Measurements from ENCODE around the gene STRADB.
"Not testable (repeated sequence)": the region's sequence is repeated elsewhere in the genome, so short reads cannot be mapped to it uniquely, and the experiment has no call there.

STRADB gene

GRCh38 chr2:201430839-201431238 is 20.7 kb upstream of the STRADB start:
- no peak for DNase-seq

- DNase-seq = no peak
Measured at GRCh38 chr2:201432038-201432620, 19.4 kb upstream of the STRADB start.

GRCh38 chr2:201432621-201433393 is 18.7 kb upstream of the STRADB start:
- no peak for DNase-seq

- no peak for DNase-seq
Measured at GRCh38 chr2:201433394-201433995, 18.0 kb upstream of the STRADB start.

GRCh38 chr2:201436141-201436540 is 15.4 kb upstream of the STRADB start:
- no peak for DNase-seq

- DNase-seq = not testable (repeated sequence)
Measured at GRCh38 chr2:201439336-201439922, 12.1 kb upstream of the STRADB start.

GRCh38 chr2:201440182-201440581 is 11.4 kb upstream of the STRADB start:
- peak; percentile 19 for DNase-seq

GRCh38 chr2:201441409-201441808 is 10.1 kb upstream of the STRADB start:
- no peak for DNase-seq

- DNase-seq = no peak
Measured at GRCh38 chr2:201444746-201445465, 6.6 kb upstream of the STRADB start.

- no peak for DNase-seq
Measured at GRCh38 chr2:201447086-201447485, 4.5 kb upstream of the STRADB start.

- DNase-seq = no peak
Measured at GRCh38 chr2:201448061-201448460, 3.5 kb upstream of the STRADB start.

- no peak for DNase-seq
Measured at GRCh38 chr2:201448701-201449100, 2.8 kb upstream of the STRADB start.

- DNase-seq = peak; percentile 49
Measured at GRCh38 chr2:201450954-201451291, 617 bp upstream of the STRADB start.

- no peak for DNase-seq
Measured at GRCh38 chr2:201452058-201452921, 750 bp downstream of the STRADB start.

GRCh38 chr2:201452922-201453643 is 1.5 kb downstream of the STRADB start:
- DNase-seq = no peak

- no peak for DNase-seq
Measured at GRCh38 chr2:201458381-201458780, 6.8 kb downstream of the STRADB start.

- no peak for DNase-seq
Measured at GRCh38 chr2:201460532-201460931, 9.0 kb downstream of the STRADB start.

- no peak for DNase-seq
Measured at GRCh38 chr2:201464547-201464946, 13.0 kb downstream of the STRADB start.

- DNase-seq = no peak
Measured at GRCh38 chr2:201465524-201465971, 14.0 kb downstream of the STRADB start.

- DNase-seq = peak; percentile 76
Measured at GRCh38 chr2:201466050-201466675, 14.6 kb downstream of the STRADB start.

GRCh38 chr2:201467666-201468065 is 16.1 kb downstream of the STRADB start:
- DNase-seq = no peak
